CD4-positive, CD25-positive, alpha-beta regulatory T cell (primary cell): ENCODE data around the gene BASP1. TPM values are rescaled to one million over a fixed set of nuclear protein-coding genes. Genes with fewer than 3 reads are reported as not detected.

ENCODE experiments used
- ATAC-seq, 2 donors: fragments of 150-1000 bp; cut with Tn5 transposase; one replicate each; pipeline ENCODE4 v1.10.0; 2021; ENCODE audit warnings: low read depth in 2 of 2, moderate number of reproducible peaks in 2 of 2, moderate library complexity in 1 of 2
- DNase-seq, 3 donors: peaks; one replicate each; pipeline versions ENCODE4 v3.0.0 to v3.0.0-alpha.2; 2012 to 2022; ENCODE audit warnings: mixed read lengths in 1 of 3
- H3K27ac ChIP-seq: one replicate; pipeline ENCODE4 v1.7.0; 2013; ENCODE audit warnings: mild to moderate bottlenecking, low read length; ENCODE audit not compliant: insufficient read depth, poor library complexity, severe bottlenecking
- H3K27me3 ChIP-seq: one replicate; pipeline ENCODE4 v1.7.0; 2013; ENCODE audit warnings: low read length; ENCODE audit not compliant: control insufficient read depth, insufficient read depth
- H3K36me3 ChIP-seq: one replicate; pipeline ENCODE4 v1.7.0; 2013; ENCODE audit warnings: mild to moderate bottlenecking, low read length, moderate library complexity; ENCODE audit not compliant: control insufficient read depth, insufficient read depth
- H3K4me1 ChIP-seq: 2 replicates; pipeline ENCODE4 v1.7.0; 2013; ENCODE audit warnings: mild to moderate bottlenecking, low read length; ENCODE audit not compliant: insufficient read depth, control insufficient read depth, poor library complexity, severe bottlenecking
- H3K4me3 ChIP-seq: one replicate; pipeline ENCODE4 v1.7.0; 2013; ENCODE audit warnings: low read depth, mild to moderate bottlenecking, low read length, moderate library complexity
- H3K9me3 ChIP-seq, 2 experiments: 1 replicate in 1 of 2; 2 replicates in 1 of 2; pipeline ENCODE4 v1.7.0; 2013; ENCODE audit warnings: low read length in 2 of 2, mild to moderate bottlenecking in 1 of 2, moderate library complexity in 1 of 2; ENCODE audit not compliant: control insufficient read depth in 2 of 2
- H3K27ac Mint-ChIP-seq, 3 donors: one replicate each; pipeline ENCODE4 v1.8.0; 2020 to 2022; ENCODE audit warnings: mild to moderate bottlenecking in 3 of 3, mixed read lengths in 3 of 3, moderate library complexity in 2 of 3
- H3K27me3 Mint-ChIP-seq: one replicate; pipeline ENCODE4 v1.8.0; 2022; ENCODE audit warnings: mild to moderate bottlenecking, mixed read lengths
- H3K36me3 Mint-ChIP-seq: one replicate; pipeline ENCODE4 v1.8.0; 2020; ENCODE audit warnings: mixed read lengths
- H3K4me1 Mint-ChIP-seq, 4 donors: one replicate each; pipeline ENCODE4 v1.8.0; 2020 to 2022; ENCODE audit warnings: mixed read lengths in 4 of 4, mild to moderate bottlenecking in 1 of 4
- H3K4me3 Mint-ChIP-seq, 4 donors: one replicate each; pipeline ENCODE4 v1.8.0; 2020 to 2022; ENCODE audit warnings: mild to moderate bottlenecking in 4 of 4, mixed read lengths in 4 of 4, moderate library complexity in 3 of 4
- H3K9me3 Mint-ChIP-seq, 7 donors: one replicate each; pipeline ENCODE4 v1.8.0; 2020 to 2022; ENCODE audit warnings: mixed read lengths in 7 of 7, mild to moderate bottlenecking in 3 of 7, moderate library complexity in 2 of 7
- polyA plus RNA-seq, 4 donors: library from polyadenylated mRNA; unstranded; fragments of 300-500 nt; fragmentation: Illumina TruSeq; gene quantifications; one replicate each; pipeline ENCODE4 v1.2.3, GENCODE V29; 2021
- total RNA-seq: library from RNA; stranded (reverse); gene quantifications from one replicate; pipeline ENCODE4 v1.2.3, GENCODE V29; 2022

The BASP1 gene
- total and polyA plus RNA-seq, 5 donors from 2014 or later, result 0.51 to 2.8 (median 1.6) TPM

- H3K27ac Mint-ChIP-seq, result peak overlapping the region in 1 of 3 donors; percentile 74
- no peaks in the 10 kb centered on the region for H3K9me3 ChIP-seq
Observed at GRCh38 chr5:17219992-17220391, 2.6 kb downstream of the BASP1 start.

GRCh38 chr5:17220469-17220868 lies 3.0 kb downstream of the BASP1 start:
- Histone ChIP-seq H3K4me1 (peaks cover 8% of the 10 kb centered on the region), H3K27me3 (peaks cover 11% of the 10 kb centered on the region), H3K9me3 (no peaks in the 10 kb centered on the region), H3K4me3 (no peak overlapping the region), H3K27ac (no peak overlapping the region), H3K36me3 (no peaks in the 10 kb centered on the region)
- H3K9me3 Mint-ChIP-seq, result peaks cover 0 to 2% (median 0%) of the 10 kb centered on the region in 7 donors
- H3K36me3 Mint-ChIP-seq, result no peaks in the 10 kb centered on the region
- peaks cover 0 to 22% (median 1%) of the 10 kb centered on the region in 4 donors for H3K4me1 Mint-ChIP-seq
- no peak for DNase-seq
- peaks cover 35% of the 10 kb centered on the region for H3K27me3 Mint-ChIP-seq
- no peak for ATAC-seq
- peak overlapping the region in 1 of 4 donors; percentile 82 for H3K4me3 Mint-ChIP-seq
- H3K27ac Mint-ChIP-seq, result no peak overlapping the region

More at GRCh38 chr5:17219992-17220391, 2.6 kb downstream of the BASP1 start:
- no peak for DNase-seq
- Mint-ChIP-seq H3K9me3 (peaks cover 0 to 2% (median 0%) of the 10 kb centered on the region in 7 donors), H3K4me1 (peaks cover 0 to 22% (median 1%) of the 10 kb centered on the region in 4 donors), H3K36me3 (no peaks in the 10 kb centered on the region), H3K4me3 (peak overlapping the region in 2 of 4 donors; percentile 26 to 82), H3K27me3 (peaks cover 37% of the 10 kb centered on the region)
- no peak for ATAC-seq
- no peaks in the 10 kb centered on the region for H3K36me3 ChIP-seq
- peaks cover 8% of the 10 kb centered on the region for H3K4me1 ChIP-seq
- H3K27me3 ChIP-seq, result peaks cover 15% of the 10 kb centered on the region
- no peak overlapping the region for H3K27ac ChIP-seq
- H3K4me3 ChIP-seq, result no peak overlapping the region

- Mint-ChIP-seq H3K36me3 (no peaks in the 10 kb centered on the region), H3K27me3 (peaks cover 20% of the 10 kb centered on the region), H3K4me3 (no peak overlapping the region), H3K4me1 (peaks cover 0 to 14% (median 1%) of the 10 kb centered on the region in 4 donors), H3K9me3 (peaks cover 0 to 2% (median 0%) of the 10 kb centered on the region in 7 donors), H3K27ac (no peak overlapping the region)
- DNase-seq, result no peak
- no peak overlapping the region for H3K27ac ChIP-seq
- peaks cover 8% of the 10 kb centered on the region for H3K4me1 ChIP-seq
- ATAC-seq, result no peak
- H3K9me3 ChIP-seq, result no peaks in the 10 kb centered on the region
- H3K4me3 ChIP-seq, result no peak overlapping the region
- H3K27me3 ChIP-seq, result peaks cover 6% of the 10 kb centered on the region
- H3K36me3 ChIP-seq, result no peaks in the 10 kb centered on the region
Observed at GRCh38 chr5:17221843-17222636, 4.6 kb downstream of the BASP1 start.

DNA sequence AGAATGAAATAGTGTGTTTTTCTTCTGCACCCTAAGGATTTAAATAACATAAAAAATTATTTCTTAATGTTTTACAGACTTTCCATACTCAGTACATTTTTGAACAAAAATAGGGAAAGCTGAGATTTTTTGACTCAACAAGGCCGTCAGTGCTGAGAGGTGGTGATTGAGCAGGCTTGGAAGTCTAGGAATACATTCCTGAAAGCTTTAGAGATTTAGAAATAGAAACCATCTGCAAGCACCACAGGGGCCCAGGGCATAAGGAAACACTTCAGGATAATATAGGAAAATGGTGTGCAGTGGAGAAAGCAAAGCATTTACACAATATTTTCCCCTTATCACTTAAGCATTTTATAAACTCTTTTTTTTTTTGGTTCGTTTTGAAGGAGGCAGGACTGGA lies 5.2 kb downstream of the BASP1 start:
- Mint-ChIP-seq H3K36me3 (no peaks in the 10 kb centered on the region), H3K27me3 (peaks cover 20% of the 10 kb centered on the region), H3K9me3 (peaks cover 0 to 2% (median 0%) of the 10 kb centered on the region in 7 donors), H3K4me1 (peaks cover 0 to 14% (median 1%) of the 10 kb centered on the region in 4 donors), H3K4me3 (no peak overlapping the region), H3K27ac (peak overlapping the region in 1 of 3 donors; percentile 52)
- Histone ChIP-seq H3K4me3 (no peak overlapping the region), H3K27ac (no peak overlapping the region), H3K27me3 (peaks cover 6% of the 10 kb centered on the region), H3K36me3 (no peaks in the 10 kb centered on the region), H3K9me3 (no peaks in the 10 kb centered on the region), H3K4me1 (peaks cover 8% of the 10 kb centered on the region)
- DNase-seq, result no peak
- ATAC-seq, result no peak

- no peak overlapping the region for H3K27ac Mint-ChIP-seq
Observed at GRCh38 chr5:17223367-17224185, 6.1 kb downstream of the BASP1 start.

DNA sequence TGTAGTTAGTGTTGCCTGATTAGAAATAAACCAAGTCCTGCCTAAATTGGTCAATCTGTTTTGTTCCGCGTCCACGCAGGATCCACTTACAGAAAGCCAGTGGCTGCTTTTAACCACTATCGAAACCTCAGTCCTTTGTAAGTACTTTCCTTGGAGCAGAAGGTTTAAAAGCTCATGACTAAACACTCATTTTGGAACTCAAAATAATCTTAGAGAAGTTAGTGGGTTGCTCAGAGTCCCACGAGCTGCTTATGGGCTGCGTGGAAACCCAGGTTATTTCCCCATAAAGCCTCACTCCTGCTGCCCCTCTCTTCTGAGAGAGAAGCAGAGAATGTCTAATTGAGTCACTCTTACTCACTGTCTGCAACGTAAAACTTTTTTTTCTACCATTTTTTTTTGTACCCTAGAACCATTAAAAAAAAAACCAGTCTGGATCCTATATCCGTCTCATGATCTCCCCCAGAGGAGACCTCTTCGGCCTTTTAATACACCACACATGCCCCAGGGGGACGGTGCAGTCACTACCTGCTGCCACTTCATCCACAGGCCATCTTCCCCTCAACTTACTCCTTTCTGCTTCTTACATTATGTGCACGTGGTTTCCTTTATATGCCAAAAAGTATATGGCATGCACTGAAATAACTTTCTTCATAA lies 7.6 kb downstream of the BASP1 start:
- no peak overlapping the region for H3K27ac ChIP-seq
- peak; percentile 52 to 53 for ATAC-seq
- H3K9me3 Mint-ChIP-seq, result peaks cover 0 to 4% (median 0%) of the 10 kb centered on the region in 7 donors

More at GRCh38 chr5:17223367-17224185, 6.1 kb downstream of the BASP1 start:
- H3K4me3 ChIP-seq, result no peak overlapping the region
- peaks cover 0 to 12% (median 1%) of the 10 kb centered on the region in 4 donors for H3K4me1 Mint-ChIP-seq
- peaks cover 0 to 3% (median 0%) of the 10 kb centered on the region in 7 donors for H3K9me3 Mint-ChIP-seq
- H3K36me3 ChIP-seq, result no peaks in the 10 kb centered on the region
- H3K27me3 ChIP-seq, result peaks cover 6% of the 10 kb centered on the region
- no peak overlapping the region for H3K4me3 Mint-ChIP-seq
- no peaks in the 10 kb centered on the region for H3K9me3 ChIP-seq
- peaks cover 20% of the 10 kb centered on the region for H3K27me3 Mint-ChIP-seq
- DNase-seq, result no peak
- ATAC-seq, result no peak
- H3K27ac ChIP-seq, result no peak overlapping the region
- no peaks in the 10 kb centered on the region for H3K36me3 Mint-ChIP-seq
- peaks cover 3% of the 10 kb centered on the region for H3K4me1 ChIP-seq

GRCh38 chr5:17225520-17225919 lies 8.1 kb downstream of the BASP1 start:
- H3K36me3 Mint-ChIP-seq, result no peaks in the 10 kb centered on the region
- no peak overlapping the region for H3K4me3 Mint-ChIP-seq
- peaks cover 0 to 5% (median 0%) of the 10 kb centered on the region in 7 donors for H3K9me3 Mint-ChIP-seq
- Histone ChIP-seq H3K27ac (no peak overlapping the region), H3K4me3 (no peak overlapping the region), H3K9me3 (no peaks in the 10 kb centered on the region), H3K36me3 (no peaks in the 10 kb centered on the region), H3K27me3 (peaks cover 3% of the 10 kb centered on the region), H3K4me1 (no peaks in the 10 kb centered on the region)
- H3K27me3 Mint-ChIP-seq, result peaks cover 13% of the 10 kb centered on the region
- DNase-seq (no peak), ATAC-seq (no peak)
- H3K27ac Mint-ChIP-seq, result no peak overlapping the region
- H3K4me1 Mint-ChIP-seq, result peaks cover 0 to 2% (median 0%) of the 10 kb centered on the region in 4 donors

More for the DNA sequence above, 7.6 kb downstream of the BASP1 start:
- Histone ChIP-seq H3K27me3 (peaks cover 3% of the 10 kb centered on the region), H3K9me3 (no peaks in the 10 kb centered on the region), H3K36me3 (no peaks in the 10 kb centered on the region), H3K4me1 (no peaks in the 10 kb centered on the region), H3K4me3 (no peak overlapping the region)
- H3K27ac Mint-ChIP-seq, result no peak overlapping the region
- DNase-seq, result no peak
- no peak overlapping the region for H3K4me3 Mint-ChIP-seq
- H3K36me3 Mint-ChIP-seq, result no peaks in the 10 kb centered on the region
- H3K27me3 Mint-ChIP-seq, result peaks cover 13% of the 10 kb centered on the region
- H3K4me1 Mint-ChIP-seq, result peaks cover 0 to 3% (median under 1%) of the 10 kb centered on the region in 4 donors
